Progenitor cell of endocrine pancreas (in vitro differentiated cells): ENCODE measurements around the gene RNASE13. TPM values are rescaled to one million over a fixed set of nuclear protein-coding genes. Genes with fewer than 3 reads are reported as not detected.

Experiments
- DNase-seq: peaks from one replicate; pipeline ENCODE4 v3.0.0; 2021; ENCODE audit warnings: low spot score; ENCODE audit not compliant: unreplicated experiment
- H3K27ac Mint-ChIP-seq: 2 replicates; pipeline ENCODE4 v1.8.0; 2021; ENCODE audit warnings: mild to moderate bottlenecking, moderate library complexity, mixed read lengths
- H3K27me3 Mint-ChIP-seq: 2 replicates; pipeline ENCODE4 v1.8.0; 2021; ENCODE audit warnings: mixed read lengths
- H3K36me3 Mint-ChIP-seq: 2 replicates; pipeline ENCODE4 v1.8.0; 2022; ENCODE audit warnings: mixed read lengths; ENCODE audit not compliant: insufficient read depth
- H3K4me1 Mint-ChIP-seq: 2 replicates; pipeline ENCODE4 v1.8.0; 2021; ENCODE audit warnings: low read depth, mixed read lengths
- H3K4me3 Mint-ChIP-seq: 2 replicates; pipeline ENCODE4 v1.8.0; 2021; ENCODE audit warnings: low read depth, mild to moderate bottlenecking, moderate library complexity, mixed read lengths
- H3K9me3 Mint-ChIP-seq: 2 replicates; pipeline ENCODE4 v1.8.0; 2021; ENCODE audit warnings: low read depth, mixed read lengths
- CTCF ChIP-seq: fragments of 200-600 bp; sonication (generic); IDR thresholded peaks from one replicate; pipeline ENCODE4 v1.5.0; 2021; ENCODE audit warnings: antibody characterized with exemption, mild to moderate bottlenecking; ENCODE audit not compliant: unreplicated experiment
- total RNA-seq: library from RNA; stranded (reverse); gene quantifications from 2 replicates; pipeline ENCODE4 v1.2.1, GENCODE V29; 2021

RNASE13 gene
- total RNA-seq, 1 donor from 2014 or later, result not detected

- no peak overlapping the region for H3K4me3 Mint-ChIP-seq
- H3K27ac Mint-ChIP-seq, result no peak overlapping the region
- H3K27me3 Mint-ChIP-seq, result peaks cover 18% of the 10 kb centered on the region
These were observed 4.1 kb downstream of the RNASE13 start for GRCh38 chr14:21030531-21030930.

GRCh38 chr14:21029917-21030316 lies 4.7 kb downstream of the RNASE13 start, which contains the start of gene TPPP2:
TPPP2 (plus strand) TSS chr14:21030217; CDS start chr14:21030582, 365 bp downstream.
- no peaks in the 10 kb centered on the region for H3K36me3 Mint-ChIP-seq
- DNase-seq, result no peak
- no peak for TF ChIP-seq CTCF
- H3K27ac Mint-ChIP-seq, result no peak within 1 kb of the TSS
- no peaks in the 10 kb centered on the region for H3K9me3 Mint-ChIP-seq
- H3K4me3 Mint-ChIP-seq, result no peak within 1 kb of the TSS
- peaks cover 10% of the 10 kb centered on the region for H3K4me1 Mint-ChIP-seq
- H3K27me3 Mint-ChIP-seq, result peaks cover 15% of the 10 kb centered on the region

More at GRCh38 chr14:21030531-21030930, 4.1 kb downstream of the RNASE13 start:
- no peak for DNase-seq
- Mint-ChIP-seq H3K36me3 (no peaks in the 10 kb centered on the region), H3K4me1 (peaks cover 10% of the 10 kb centered on the region), H3K9me3 (no peaks in the 10 kb centered on the region)
- TF ChIP-seq CTCF, result no peak

GRCh38 chr14:21026988-21027315 lies 7.7 kb downstream of the RNASE13 start:
- peak overlapping the region; percentile 31 for H3K4me3 Mint-ChIP-seq
- no peak for TF ChIP-seq CTCF
- H3K9me3 Mint-ChIP-seq, result no peaks in the 10 kb centered on the region
- no peak for DNase-seq
- peaks cover 24% of the 10 kb centered on the region for H3K4me1 Mint-ChIP-seq
- H3K27ac Mint-ChIP-seq, result no peak overlapping the region
- H3K36me3 Mint-ChIP-seq, result no peaks in the 10 kb centered on the region
- peaks cover 14% of the 10 kb centered on the region for H3K27me3 Mint-ChIP-seq

GRCh38 chr14:21026274-21026987 lies 8.2 kb downstream of the RNASE13 start:
- DNase-seq, result no peak
- TF ChIP-seq CTCF, result no peak
- Mint-ChIP-seq H3K9me3 (no peaks in the 10 kb centered on the region), H3K27ac (no peak overlapping the region), H3K27me3 (peaks cover 9% of the 10 kb centered on the region), H3K4me3 (peak overlapping the region; percentile 86), H3K36me3 (peaks cover under 1% of the 10 kb centered on the region), H3K4me1 (peaks cover 24% of the 10 kb centered on the region)

- Mint-ChIP-seq H3K36me3 (peaks cover 2% of the 10 kb centered on the region), H3K27ac (peak overlapping the region; percentile 94), H3K27me3 (peaks cover 9% of the 10 kb centered on the region), H3K9me3 (no peaks in the 10 kb centered on the region), H3K4me3 (peak overlapping the region; percentile 86), H3K4me1 (peaks cover 24% of the 10 kb centered on the region)
- peak; percentile 38 for DNase-seq
- TF ChIP-seq CTCF, result no peak
These were observed 9.0 kb downstream of the RNASE13 start for GRCh38 chr14:21025371-21026273.
